ENCODE data around the gene NTSR1. TPM values are rescaled to one million over a fixed set of nuclear protein-coding genes. Genes with fewer than 3 reads are reported as not detected.

Gene NTSR1
- total RNA-seq, 6 experiments from 2014 or later = 0.04 to 0.74 (median 0.09) TPM; not detected in 2

DNA sequence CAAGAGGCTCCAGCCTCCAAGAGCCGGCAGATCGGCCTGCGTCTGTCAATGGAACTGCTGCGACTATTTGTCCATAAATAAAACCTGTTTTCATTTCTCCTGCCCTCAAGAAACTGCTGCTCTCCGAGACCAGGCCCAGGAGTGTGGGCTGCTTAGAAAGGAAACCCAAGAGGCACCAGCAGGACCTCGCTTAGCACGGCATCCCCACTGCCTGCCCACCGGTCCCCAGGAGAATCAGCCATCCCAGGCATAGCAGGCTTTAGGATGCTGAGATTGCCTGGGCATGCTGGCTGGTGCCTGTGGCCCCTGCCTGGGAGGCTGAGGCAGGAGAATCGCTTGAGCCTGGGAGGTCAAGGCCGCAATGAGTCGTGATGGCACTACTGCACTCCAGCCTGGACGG lies 17.6 kb downstream of the NTSR1 start:
- TF ChIP-seq, protein P1, sequence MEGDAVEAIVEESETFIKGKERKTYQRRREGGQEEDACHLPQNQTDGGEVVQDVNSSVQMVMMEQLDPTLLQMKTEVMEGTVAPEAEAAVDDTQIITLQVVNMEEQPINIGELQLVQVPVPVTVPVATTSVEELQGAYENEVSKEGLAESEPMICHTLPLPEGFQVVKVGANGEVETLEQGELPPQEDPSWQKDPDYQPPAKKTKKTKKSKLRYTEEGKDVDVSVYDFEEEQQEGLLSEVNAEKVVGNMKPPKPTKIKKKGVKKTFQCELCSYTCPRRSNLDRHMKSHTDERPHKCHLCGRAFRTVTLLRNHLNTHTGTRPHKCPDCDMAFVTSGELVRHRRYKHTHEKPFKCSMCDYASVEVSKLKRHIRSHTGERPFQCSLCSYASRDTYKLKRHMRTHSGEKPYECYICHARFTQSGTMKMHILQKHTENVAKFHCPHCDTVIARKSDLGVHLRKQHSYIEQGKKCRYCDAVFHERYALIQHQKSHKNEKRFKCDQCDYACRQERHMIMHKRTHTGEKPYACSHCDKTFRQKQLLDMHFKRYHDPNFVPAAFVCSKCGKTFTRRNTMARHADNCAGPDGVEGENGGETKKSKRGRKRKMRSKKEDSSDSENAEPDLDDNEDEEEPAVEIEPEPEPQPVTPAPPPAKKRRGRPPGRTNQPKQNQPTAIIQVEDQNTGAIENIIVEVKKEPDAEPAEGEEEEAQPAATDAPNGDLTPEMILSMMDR (IDR thresholded peaks at IDR 0.05) = no peak
- no peak for TF ChIP-seq POLR2A (IDR thresholded peaks at IDR 0.05)
- peak in 1 of 3 donors; percentile 26 for DNase-seq

DNA sequence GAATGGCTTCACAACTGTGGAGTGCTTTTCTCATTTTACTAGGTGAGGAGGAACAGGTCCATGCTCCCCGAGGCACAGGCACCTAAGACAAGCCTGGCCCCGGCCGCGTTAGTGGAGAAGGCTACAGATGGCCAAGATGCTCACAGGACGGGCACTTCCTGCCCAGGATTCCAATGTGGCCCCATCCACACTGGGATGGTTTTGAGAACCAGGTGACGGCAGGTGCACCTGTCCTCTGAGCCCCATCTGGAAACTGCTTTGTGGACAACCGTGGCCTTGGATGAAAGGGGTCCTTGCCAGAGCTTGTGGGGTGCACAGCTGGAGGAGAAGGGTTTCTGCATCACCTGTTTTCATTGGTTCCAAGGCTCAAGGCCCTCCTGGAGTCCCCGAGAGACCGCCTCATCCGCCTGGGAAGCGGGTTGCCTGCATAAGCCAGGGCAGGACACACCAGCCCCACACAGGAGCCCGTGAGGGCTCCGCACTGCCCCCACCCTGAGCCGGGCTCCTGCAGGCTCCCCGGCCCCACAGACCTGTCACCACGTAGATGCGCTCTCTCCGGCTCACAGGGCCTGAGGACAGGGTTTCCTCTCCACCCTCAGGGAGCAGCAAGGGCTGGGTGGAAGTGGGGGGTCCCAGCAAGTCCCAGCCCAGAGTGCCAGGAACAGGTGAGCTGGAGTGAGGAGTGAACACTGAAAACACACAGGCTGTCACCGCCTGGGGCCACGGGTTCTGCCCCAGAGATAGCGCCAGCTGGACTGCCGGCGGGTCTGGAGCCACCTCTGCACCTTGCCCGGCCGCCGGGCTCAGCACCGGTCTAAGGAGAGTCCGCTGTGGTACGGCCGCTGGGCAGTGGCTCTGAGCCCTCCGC lies 18.3 kb downstream of the NTSR1 start:
- Histone ChIP-seq H3K4me1 (no peaks in the 10 kb centered on the region), H3K27me3 (no peaks in the 10 kb centered on the region), H3K27ac (no peak overlapping the region), H3K36me3 (no peaks in the 10 kb centered on the region), H3K4me3 (no peak overlapping the region), H3K9me3 (no peaks in the 10 kb centered on the region)
- TF ChIP-seq, protein P1 (IDR thresholded peaks at IDR 0.05) = no peak
- no peak for TF ChIP-seq POLR2A (IDR thresholded peaks at IDR 0.05)
- ATAC-seq = peak in 1 of 4 donors; percentile 11
- intact Hi-C loops (cut with DNase I) = no loop called here
- 43% methylated on average over 5 of the region's 31 CpGs for WGBS (ENCODE audit: insufficient coverage, low coverage, low lambda C conversion rate, missing lambda C conversion rate)
- peak in 2 of 3 donors; percentile 17 to 51 for DNase-seq

More for the DNA sequence above, 17.6 kb downstream of the NTSR1 start:
- Histone ChIP-seq H3K27ac (no peak overlapping the region), H3K4me1 (no peaks in the 10 kb centered on the region), H3K27me3 (no peaks in the 10 kb centered on the region), H3K9me3 (no peaks in the 10 kb centered on the region), H3K4me3 (no peak overlapping the region), H3K36me3 (no peaks in the 10 kb centered on the region)
- 75% methylated on average over 3 of the region's 12 CpGs for WGBS (ENCODE audit: insufficient coverage, low coverage, low lambda C conversion rate, missing lambda C conversion rate)
- no peak for ATAC-seq
- intact Hi-C loops (cut with DNase I) = no loop called here

DNA sequence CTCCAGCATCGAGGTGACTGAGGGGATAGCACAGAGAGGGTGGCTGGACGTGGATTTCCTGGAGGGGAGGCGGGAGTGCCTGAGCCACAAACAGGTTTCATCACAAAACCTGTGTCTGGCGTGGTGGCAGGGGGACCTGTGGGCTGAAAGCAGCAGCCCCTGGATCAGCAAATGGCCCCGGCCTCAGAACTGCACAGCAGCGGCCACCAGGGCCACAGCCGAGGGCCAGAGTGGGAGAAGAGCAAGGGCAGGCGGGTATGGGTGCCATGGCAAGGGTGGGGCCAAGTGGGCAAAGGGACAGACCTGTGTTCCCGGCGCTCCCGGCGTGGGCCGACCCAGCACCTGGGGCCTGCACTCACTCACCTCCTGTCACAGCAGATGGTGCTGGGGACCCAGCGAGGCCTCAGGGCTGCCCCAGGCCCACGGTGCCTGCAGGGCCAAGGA lies 19.0 kb downstream of the NTSR1 start:
- no peaks in the 10 kb centered on the region for H3K27me3 ChIP-seq
- no peak for ATAC-seq
- DNase-seq = peak in 2 of 3 donors; percentile 14 to 45
- H3K27ac ChIP-seq = no peak overlapping the region
- WGBS (ENCODE audit: insufficient coverage, low coverage, low lambda C conversion rate, missing lambda C conversion rate) = 33% methylated on average over 1 of the region's 15 CpGs
- intact Hi-C loops (cut with DNase I) = no loop called here
- H3K9me3 ChIP-seq = no peaks in the 10 kb centered on the region
- no peak overlapping the region for H3K4me3 ChIP-seq
- H3K4me1 ChIP-seq = no peaks in the 10 kb centered on the region
- no peak for TF ChIP-seq POLR2A (IDR thresholded peaks at IDR 0.05)
- TF ChIP-seq, protein P1 (IDR thresholded peaks at IDR 0.05) = no peak
- H3K36me3 ChIP-seq = no peaks in the 10 kb centered on the region

DNA sequence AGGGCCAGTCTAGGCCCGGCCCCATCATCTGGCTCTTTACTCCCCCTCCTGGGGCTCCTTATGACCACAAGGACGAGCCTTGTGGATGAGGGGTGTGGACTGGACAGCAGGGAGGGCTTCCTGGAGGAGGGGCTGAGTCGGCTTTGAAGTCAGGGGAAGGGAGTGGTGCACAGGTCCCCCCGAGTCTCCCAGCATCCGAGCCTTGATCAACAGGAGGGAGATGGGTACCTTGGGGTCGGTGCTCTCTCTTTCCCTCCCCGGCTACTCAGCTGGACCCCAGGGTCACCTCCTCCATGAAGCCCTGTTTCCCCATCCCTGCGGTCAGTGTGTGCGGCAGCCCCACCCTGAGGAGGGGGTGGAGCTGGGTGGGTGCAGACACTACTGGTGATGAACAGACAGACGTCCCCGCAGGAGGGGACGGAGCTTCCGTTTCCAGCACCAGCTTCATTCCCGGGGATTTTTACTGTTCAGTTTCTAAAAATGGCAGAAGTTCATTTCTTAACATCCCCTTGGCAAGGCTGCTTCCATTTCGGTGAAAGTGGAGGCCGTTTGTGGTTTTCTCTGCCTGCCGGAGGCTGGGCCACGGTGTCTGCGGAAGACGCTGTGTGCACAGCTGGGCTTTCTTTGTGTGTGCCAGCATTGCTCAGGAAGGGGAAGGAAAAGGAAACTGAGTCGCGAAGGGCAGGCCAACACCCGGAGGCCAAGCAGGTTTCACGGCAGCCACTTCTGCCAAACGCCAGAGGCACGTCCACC lies 19.6 kb downstream of the NTSR1 start:
- peak in 1 of 3 donors; percentile 50 for DNase-seq
- ATAC-seq = peak in 3 of 4 donors; percentile 30 to 40 (median 30)
- 42% methylated on average over 14 of the region's 26 CpGs for WGBS (ENCODE audit: insufficient coverage, low coverage, low lambda C conversion rate, missing lambda C conversion rate)

More for the DNA sequence above, 19.6 kb downstream of the NTSR1 start:
- Histone ChIP-seq H3K9me3 (no peaks in the 10 kb centered on the region), H3K4me3 (no peak overlapping the region), H3K27ac (no peak overlapping the region), H3K27me3 (no peaks in the 10 kb centered on the region), H3K36me3 (no peaks in the 10 kb centered on the region), H3K4me1 (no peaks in the 10 kb centered on the region)
- TF ChIP-seq, protein P1 (IDR thresholded peaks at IDR 0.05) = no peak
- no peak for TF ChIP-seq POLR2A (IDR thresholded peaks at IDR 0.05)
- intact Hi-C loops (cut with DNase I) = no loop called here

Data from right lobe of liver (tissue), 6 donors.